COR-L47 (cell line): ENCODE data around the gene CMTM8.

Source experiments
- DNase-seq: peaks from one replicate; lab custom pipeline; 2025; lab: John Stamatoyannopoulos, UW

CMTM8 gene

GRCh38 chr3:32278714-32279113 is 40.2 kb downstream of the CMTM8 start:
- no peak for DNase-seq

GRCh38 chr3:32280262-32280910 is 41.9 kb downstream of the CMTM8 start:
- DNase-seq, result no peak

- DNase-seq, result no peak
Observed at GRCh38 chr3:32281570-32282106, 43.2 kb downstream of the CMTM8 start.

GRCh38 chr3:32282578-32283154 is 44.2 kb downstream of the CMTM8 start:
- no peak for DNase-seq

GRCh38 chr3:32283304-32283703 is 44.8 kb downstream of the CMTM8 start:
- no peak for DNase-seq

GRCh38 chr3:32284443-32285212 is 46.1 kb downstream of the CMTM8 start:
- DNase-seq, result no peak

- no peak for DNase-seq
Observed at GRCh38 chr3:32285891-32286290, 47.4 kb downstream of the CMTM8 start.

GRCh38 chr3:32288819-32289218 is 50.3 kb downstream of the CMTM8 start:
- no peak for DNase-seq

GRCh38 chr3:32290619-32291018 is 52.1 kb downstream of the CMTM8 start:
- no peak for DNase-seq

- no peak for DNase-seq
Observed at GRCh38 chr3:32292085-32292796, 53.8 kb downstream of the CMTM8 start.

- DNase-seq, result no peak
Observed at GRCh38 chr3:32293903-32294302, 55.4 kb downstream of the CMTM8 start.

- DNase-seq, result no peak
Observed at GRCh38 chr3:32296251-32297204, 58.0 kb downstream of the CMTM8 start.

GRCh38 chr3:32297366-32297765 is 58.9 kb downstream of the CMTM8 start:
- no peak for DNase-seq

- no peak for DNase-seq
Observed at GRCh38 chr3:32301426-32301825, 62.9 kb downstream of the CMTM8 start.

GRCh38 chr3:32302601-32303398 is 64.3 kb downstream of the CMTM8 start:
- DNase-seq, result no peak

GRCh38 chr3:32303399-32303747 is 64.9 kb downstream of the CMTM8 start:
- no peak for DNase-seq

- no peak for DNase-seq
Observed at GRCh38 chr3:32303977-32304881, 65.7 kb downstream of the CMTM8 start.

GRCh38 chr3:32305361-32305876 is 66.9 kb downstream of the CMTM8 start:
- no peak for DNase-seq

GRCh38 chr3:32306072-32306471 is 67.6 kb downstream of the CMTM8 start:
- no peak for DNase-seq
